ENCODE measurements around the gene TJP1.
"Not testable (repeated sequence)": the region's sequence is repeated elsewhere in the genome, so short reads cannot be mapped to it uniquely, and the experiment has no call there.

TJP1 gene

DNA sequence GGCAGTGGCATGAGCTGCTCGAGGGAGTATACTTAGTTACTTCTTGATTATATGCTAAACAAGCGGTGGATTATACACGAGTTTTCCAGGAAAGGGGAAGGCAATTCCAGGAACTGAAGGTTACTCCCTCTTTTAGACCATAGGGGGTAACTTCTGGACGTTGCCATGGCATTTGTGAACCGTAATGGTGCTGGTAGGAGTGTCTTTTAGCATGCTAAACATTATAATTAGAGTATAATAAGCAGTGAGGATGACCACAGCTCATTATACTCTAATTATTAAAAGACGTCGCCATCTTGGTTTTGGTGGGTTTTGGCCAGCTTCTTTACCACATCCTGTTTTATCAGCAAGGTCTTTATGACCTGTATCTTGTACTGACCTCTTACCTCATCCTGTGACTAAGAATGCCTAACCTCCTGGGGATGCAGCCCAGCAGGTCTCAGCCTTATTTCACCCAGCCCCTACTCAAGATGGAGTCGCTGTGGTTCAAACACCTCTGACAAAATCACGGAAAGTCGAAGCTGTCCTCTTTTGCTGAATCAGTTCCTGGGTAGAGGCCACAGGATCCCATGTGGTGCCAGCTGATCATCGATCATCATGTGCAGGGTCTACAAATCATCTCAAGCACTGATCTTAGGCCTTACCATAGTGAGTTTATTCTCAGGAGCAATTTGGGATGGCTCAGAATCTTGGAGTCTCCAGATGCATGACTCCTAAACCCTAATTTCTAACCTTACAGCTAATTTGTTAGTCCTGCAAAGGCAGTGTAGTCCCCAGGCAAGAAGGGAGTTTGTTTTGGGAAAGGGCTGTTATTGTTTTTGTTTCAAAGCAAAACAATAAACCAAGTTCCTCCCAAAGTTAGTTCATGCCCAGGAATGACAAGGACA, 149.1 kb downstream of the TJP1 start:
- H3K36me3 Mint-ChIP-seq (ENCODE audit: low read depth), result no peaks in the 10 kb centered on the region
- H3K4me1 Mint-ChIP-seq (ENCODE audit: low read depth), result no peaks in the 10 kb centered on the region
- no peak overlapping the region for H3K27ac Mint-ChIP-seq
- no peaks in the 10 kb centered on the region for H3K9me3 Mint-ChIP-seq
- peaks cover 40% of the 10 kb centered on the region for H3K27me3 Mint-ChIP-seq
- H3K4me3 Mint-ChIP-seq, result no peak overlapping the region

DNA sequence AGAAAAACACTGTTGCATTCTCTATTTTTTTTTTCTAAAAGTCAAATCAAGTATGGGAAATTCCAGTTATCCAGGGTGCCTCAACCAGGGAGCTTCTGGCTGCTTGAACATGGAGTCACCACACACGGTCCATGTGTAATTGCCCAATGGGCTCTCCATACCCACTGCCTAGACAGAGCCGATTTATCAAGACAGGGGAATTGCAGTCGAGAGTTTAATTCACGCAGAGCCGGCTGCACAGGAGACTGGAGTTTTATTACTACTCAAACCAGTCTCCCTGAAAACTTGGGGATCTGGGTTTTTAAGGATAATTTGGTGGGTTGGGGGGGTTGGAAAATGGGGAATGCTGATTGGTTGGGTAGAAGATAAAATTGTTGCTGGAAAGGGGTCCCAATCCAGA, 149.8 kb downstream of the TJP1 start:
- Mint-ChIP-seq H3K36me3 (ENCODE audit: low read depth) (no peaks in the 10 kb centered on the region), H3K4me1 (ENCODE audit: low read depth) (no peaks in the 10 kb centered on the region), H3K9me3 (no peaks in the 10 kb centered on the region), H3K27ac (no peak overlapping the region), H3K27me3 (peaks cover 34% of the 10 kb centered on the region), H3K4me3 (no peak overlapping the region)

DNA sequence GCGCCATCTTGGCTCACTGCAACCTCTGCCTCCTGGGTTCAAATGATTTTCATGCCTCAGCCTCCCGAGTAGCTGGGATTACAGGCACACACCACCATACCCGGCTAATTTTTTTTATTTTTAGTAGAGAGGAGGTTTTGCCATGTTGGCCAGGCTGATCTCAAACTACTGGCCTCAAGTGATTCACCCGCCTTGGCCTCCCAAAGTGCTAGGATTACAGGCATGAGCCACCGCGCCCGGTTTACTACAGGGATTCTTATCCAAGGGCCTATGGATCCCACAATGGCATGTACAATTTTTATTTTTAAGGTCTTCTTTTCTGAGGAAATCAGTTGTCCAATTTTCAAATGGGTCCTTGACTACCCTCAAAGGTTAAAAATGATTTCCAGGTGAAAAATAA, 150.2 kb downstream of the TJP1 start:
- H3K4me1 Mint-ChIP-seq (ENCODE audit: low read depth); H3K36me3 Mint-ChIP-seq (ENCODE audit: low read depth); H3K9me3 Mint-ChIP-seq; H3K4me3 Mint-ChIP-seq; H3K27ac Mint-ChIP-seq: not testable (repeated sequence)
- peaks cover 30% of the 10 kb centered on the region for H3K27me3 Mint-ChIP-seq

DNA sequence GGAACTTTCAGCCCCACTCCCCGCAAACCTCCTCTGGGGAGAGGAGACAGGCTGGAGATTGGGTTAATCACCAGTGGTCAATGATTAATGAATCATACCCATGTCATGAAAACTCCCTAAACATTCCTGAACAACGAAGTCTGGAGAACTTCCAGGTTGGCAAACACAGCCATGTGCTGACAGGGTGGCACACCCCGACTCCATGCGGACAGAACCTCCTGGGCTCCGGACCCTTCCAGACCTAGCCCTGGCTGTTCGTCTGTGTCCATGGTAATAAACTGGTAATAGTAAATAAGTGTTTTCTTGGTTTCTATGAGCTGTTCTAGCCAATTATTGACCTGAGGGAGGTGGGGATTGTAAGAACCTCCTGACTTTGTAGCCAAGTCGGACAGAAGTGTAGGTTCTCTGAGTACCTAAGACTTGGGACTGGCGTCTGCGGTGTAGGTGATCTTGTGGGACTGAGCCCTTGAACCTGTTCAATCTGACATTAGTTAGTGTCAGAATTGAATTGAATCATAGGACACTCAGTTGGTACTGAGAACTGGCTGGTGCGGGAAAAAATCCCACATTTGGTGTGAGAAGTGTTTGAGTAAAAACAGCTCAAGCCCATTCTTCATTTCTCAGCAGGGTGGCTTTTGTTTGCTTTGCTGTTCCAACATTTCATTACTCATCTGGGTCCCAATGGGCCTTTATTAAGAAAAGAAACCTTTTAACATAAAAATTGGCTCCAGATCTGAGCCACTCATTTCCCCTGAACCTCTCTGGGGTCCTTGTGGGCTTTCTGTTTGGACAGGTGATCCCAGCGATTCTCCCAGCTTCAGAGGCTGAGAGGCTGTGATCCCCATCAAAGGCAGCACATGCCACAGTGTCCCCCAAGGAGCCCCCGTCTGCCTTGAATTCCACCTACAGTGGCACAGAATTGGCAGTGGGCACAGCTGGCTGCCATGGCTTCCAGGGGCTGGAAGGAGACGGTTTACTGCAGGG, 151.0 kb downstream of the TJP1 start:
- peaks cover 24% of the 10 kb centered on the region for H3K27me3 Mint-ChIP-seq
- H3K9me3 Mint-ChIP-seq, result no peaks in the 10 kb centered on the region
- no peak overlapping the region for H3K4me3 Mint-ChIP-seq
- H3K36me3 Mint-ChIP-seq (ENCODE audit: low read depth), result no peaks in the 10 kb centered on the region
- no peak overlapping the region for H3K27ac Mint-ChIP-seq
- no peaks in the 10 kb centered on the region for H3K4me1 Mint-ChIP-seq (ENCODE audit: low read depth)

DNA sequence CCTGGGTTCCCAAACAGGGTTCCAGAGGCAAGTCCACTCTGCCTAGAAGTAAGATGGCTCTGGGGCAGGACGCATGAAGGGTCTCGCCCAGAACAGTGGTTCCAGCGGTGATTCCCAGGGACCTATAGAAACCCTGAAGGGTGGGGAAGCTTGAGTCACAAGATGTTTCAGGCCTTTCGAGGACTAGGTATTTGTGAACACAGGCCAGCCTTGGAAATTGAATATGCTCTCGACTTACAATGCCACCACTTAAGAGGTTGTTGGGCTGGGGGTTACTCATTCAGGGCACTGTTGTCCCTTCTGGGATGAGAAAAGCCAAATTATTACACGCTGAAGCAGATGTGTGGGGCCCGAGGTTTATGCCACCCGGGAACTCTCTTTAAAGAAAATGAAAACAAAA, 152.0 kb downstream of the TJP1 start:
- peaks cover 21% of the 10 kb centered on the region for H3K27me3 Mint-ChIP-seq
- H3K4me3 Mint-ChIP-seq, result no peak overlapping the region
- no peaks in the 10 kb centered on the region for H3K36me3 Mint-ChIP-seq (ENCODE audit: low read depth)
- no peaks in the 10 kb centered on the region for H3K9me3 Mint-ChIP-seq
- no peak overlapping the region for H3K27ac Mint-ChIP-seq
- no peaks in the 10 kb centered on the region for H3K4me1 Mint-ChIP-seq (ENCODE audit: low read depth)

DNA sequence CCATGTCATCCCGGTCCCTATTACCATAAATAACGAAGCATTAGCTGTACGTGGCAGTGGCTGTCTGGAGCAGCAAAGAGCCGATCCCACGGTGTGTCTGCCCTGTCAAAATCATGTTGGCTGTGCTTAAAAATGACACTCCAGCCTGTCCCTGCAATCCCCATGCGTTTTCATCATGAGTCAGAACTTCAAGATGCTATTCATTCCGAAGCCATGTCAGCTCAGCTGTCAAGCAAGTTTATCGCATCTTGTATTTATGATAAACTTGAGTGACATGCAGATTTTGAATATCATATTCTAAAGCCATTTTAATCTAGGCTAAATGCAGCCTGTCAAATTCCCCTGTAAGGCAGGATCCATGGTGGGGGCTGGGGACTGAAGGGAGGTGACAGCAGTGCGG, 152.4 kb downstream of the TJP1 start:
- Mint-ChIP-seq H3K4me3 (no peak overlapping the region), H3K27me3 (peaks cover 21% of the 10 kb centered on the region), H3K4me1 (ENCODE audit: low read depth) (no peaks in the 10 kb centered on the region), H3K36me3 (ENCODE audit: low read depth) (no peaks in the 10 kb centered on the region), H3K9me3 (no peaks in the 10 kb centered on the region), H3K27ac (no peak overlapping the region)

DNA sequence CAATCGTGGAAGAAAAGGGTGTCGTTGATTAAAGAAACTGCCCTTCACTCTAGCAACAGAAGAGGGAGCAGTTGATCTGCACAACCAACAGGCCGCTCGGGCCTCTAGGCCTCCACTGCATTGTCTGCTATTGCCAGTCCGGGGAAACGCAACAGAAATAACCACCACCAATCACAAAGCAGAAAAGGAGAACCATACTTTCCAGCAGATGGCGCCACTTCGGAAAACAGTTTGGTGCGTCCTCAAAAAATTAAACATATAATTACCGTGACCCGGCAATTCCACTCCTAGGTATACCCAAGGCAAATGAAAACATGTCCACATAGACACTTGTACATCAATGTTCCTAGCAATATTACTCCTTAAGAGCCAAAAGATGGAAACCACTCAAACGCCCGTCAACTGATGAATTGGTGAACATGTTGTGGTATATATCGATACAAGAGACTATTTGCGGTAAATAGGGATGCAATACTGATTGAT, 154.1 kb downstream of the TJP1 start:
- Mint-ChIP-seq H3K9me3 (no peaks in the 10 kb centered on the region), H3K4me1 (ENCODE audit: low read depth) (no peaks in the 10 kb centered on the region), H3K4me3 (no peak overlapping the region), H3K27me3 (peaks cover 12% of the 10 kb centered on the region), H3K27ac (no peak overlapping the region), H3K36me3 (ENCODE audit: low read depth) (no peaks in the 10 kb centered on the region)

DNA sequence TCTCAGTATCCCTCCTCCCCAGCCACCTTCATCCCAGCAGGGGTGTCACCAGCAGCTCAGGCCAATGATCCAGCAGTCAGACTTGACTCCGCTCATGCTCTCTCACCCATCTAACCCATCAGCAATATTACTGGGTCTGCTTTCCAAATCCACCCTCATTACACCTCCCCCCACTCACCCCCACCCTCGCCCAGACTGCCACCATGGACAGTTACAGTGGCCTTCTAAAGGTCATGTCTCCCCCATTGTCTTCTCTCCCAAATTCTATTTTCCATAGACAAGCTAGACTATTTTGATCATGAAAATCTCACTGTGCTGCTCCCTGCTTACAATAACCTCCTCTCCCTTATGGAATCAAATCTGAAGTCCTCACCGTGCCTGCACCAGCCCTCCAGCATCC, 156.0 kb downstream of the TJP1 start:
- H3K9me3 Mint-ChIP-seq, result no peaks in the 10 kb centered on the region
- no peak overlapping the region for H3K4me3 Mint-ChIP-seq
- no peak overlapping the region for H3K27ac Mint-ChIP-seq
- H3K27me3 Mint-ChIP-seq, result peaks cover 4% of the 10 kb centered on the region
- no peaks in the 10 kb centered on the region for H3K36me3 Mint-ChIP-seq (ENCODE audit: low read depth)
- no peaks in the 10 kb centered on the region for H3K4me1 Mint-ChIP-seq (ENCODE audit: low read depth)

DNA sequence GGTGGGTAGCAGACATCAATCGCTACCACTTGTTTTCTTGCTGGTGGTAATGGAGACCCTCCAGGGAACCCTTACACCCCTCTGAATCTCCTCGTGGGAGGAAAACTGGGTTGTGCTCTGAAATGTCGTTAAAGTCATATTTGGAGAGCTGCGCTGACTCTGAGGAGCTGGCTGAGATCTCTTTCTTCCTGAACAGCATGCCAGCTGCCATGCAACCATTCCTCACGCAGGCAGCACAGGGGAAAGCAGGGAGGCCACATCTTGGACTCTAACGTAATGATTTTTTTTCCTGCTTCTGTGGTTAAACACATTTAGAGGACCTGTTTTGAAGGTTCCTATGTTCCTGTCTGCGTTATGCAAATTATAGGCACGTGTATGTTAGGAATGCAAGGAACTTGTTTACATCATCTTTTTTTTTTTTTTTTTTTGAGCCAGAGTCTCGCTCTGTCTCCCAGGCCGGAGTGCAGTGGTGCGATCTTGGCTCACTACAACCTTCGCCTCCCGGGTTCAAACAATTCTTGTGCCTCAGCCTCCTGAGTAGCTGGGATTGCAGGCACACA, 156.7 kb downstream of the TJP1 start:
- no peaks in the 10 kb centered on the region for H3K4me1 Mint-ChIP-seq (ENCODE audit: low read depth)
- H3K27ac Mint-ChIP-seq, result no peak overlapping the region
- H3K4me3 Mint-ChIP-seq, result no peak overlapping the region
- no peaks in the 10 kb centered on the region for H3K9me3 Mint-ChIP-seq
- peaks cover 4% of the 10 kb centered on the region for H3K27me3 Mint-ChIP-seq
- no peaks in the 10 kb centered on the region for H3K36me3 Mint-ChIP-seq (ENCODE audit: low read depth)

DNA sequence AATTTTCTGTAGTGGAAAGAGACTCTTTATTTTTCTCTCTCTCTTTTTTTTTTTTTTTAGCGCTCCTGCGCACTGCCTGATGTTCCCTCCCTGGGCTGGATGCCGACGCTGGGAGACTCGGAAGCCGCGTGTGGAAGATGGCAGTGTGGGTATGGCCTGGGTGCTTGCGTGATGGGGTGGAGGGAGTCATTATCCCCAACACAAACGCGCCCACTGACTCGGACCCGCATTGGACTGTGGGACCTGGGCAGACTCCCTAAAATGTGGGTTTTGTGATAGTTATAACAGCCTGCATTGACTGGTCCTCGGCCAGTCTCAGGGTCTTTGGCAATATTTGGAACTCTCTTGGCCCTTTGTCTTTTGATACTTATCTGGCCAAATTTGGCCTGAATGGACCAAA, 157.9 kb downstream of the TJP1 start:
- no peaks in the 10 kb centered on the region for H3K9me3 Mint-ChIP-seq
- H3K4me3 Mint-ChIP-seq, result no peak overlapping the region
- no peak overlapping the region for H3K27ac Mint-ChIP-seq
- no peaks in the 10 kb centered on the region for H3K4me1 Mint-ChIP-seq (ENCODE audit: low read depth)
- no peaks in the 10 kb centered on the region for H3K36me3 Mint-ChIP-seq (ENCODE audit: low read depth)
- peaks cover 4% of the 10 kb centered on the region for H3K27me3 Mint-ChIP-seq

DNA sequence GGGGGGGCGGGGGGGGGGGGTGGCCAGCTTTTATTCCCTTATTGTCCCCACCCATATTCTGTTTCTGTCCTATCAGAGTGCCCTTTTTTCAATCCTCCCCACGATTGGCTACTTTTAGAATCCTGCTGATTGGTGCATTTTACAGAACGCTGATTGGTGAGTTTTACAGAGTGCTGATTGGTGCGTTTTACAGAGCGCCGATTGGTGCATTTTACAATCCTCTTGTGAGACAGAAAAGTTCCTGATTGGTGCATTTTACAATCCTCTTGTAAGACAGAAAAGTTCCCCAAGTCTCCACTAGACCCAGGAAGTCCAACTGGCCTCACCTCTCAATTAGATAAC, 164.8 kb downstream of the TJP1 start:
- not testable (repeated sequence) for H3K4me1 Mint-ChIP-seq (ENCODE audit: low read depth); H3K4me3 Mint-ChIP-seq; H3K9me3 Mint-ChIP-seq; H3K27ac Mint-ChIP-seq; H3K27me3 Mint-ChIP-seq; H3K36me3 Mint-ChIP-seq (ENCODE audit: low read depth)

DNA sequence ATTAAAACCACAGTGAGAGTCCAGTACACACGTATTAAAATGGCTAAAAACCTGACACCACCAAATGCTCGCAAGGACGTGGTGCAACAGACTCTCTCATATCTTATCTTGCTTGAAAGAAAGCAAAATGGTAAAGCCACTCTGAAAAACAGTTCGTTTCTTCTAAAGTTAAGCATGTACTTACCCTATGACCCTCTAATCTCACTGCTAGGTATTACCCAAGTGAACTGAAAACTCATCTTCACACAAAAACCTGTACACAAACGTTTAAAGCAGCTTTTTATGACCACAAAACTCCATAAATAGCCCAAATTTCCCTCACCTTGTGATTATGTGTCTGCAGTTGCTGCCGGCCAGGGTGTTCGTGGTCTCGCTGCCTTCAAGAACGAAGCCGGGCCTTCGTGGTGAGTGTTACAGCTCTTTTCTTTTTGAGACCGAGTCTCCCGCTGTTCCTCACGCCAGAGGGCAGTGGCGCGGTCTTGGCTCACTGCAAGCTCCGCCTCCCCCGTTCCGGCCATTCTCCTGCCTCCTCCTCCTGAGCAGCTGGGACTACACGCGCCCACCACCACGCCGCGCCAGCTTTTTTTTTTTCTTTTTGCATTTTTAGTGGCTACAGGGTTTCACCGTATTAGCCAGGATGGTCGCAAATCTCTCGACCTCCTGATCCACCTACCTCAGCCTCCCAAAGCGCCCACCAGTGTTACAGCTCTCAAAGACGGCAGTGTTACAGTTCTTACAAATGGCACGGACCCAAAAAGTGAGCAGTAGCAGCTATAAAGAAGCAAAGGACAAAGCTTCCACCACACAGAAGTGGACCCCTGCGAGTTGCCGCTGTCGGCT, 165.4 kb downstream of the TJP1 start:
- Mint-ChIP-seq H3K27me3 (no peaks in the 10 kb centered on the region), H3K27ac (no peak overlapping the region), H3K4me3 (no peak overlapping the region), H3K9me3 (no peaks in the 10 kb centered on the region), H3K36me3 (ENCODE audit: low read depth) (no peaks in the 10 kb centered on the region), H3K4me1 (ENCODE audit: low read depth) (no peaks in the 10 kb centered on the region)

DNA sequence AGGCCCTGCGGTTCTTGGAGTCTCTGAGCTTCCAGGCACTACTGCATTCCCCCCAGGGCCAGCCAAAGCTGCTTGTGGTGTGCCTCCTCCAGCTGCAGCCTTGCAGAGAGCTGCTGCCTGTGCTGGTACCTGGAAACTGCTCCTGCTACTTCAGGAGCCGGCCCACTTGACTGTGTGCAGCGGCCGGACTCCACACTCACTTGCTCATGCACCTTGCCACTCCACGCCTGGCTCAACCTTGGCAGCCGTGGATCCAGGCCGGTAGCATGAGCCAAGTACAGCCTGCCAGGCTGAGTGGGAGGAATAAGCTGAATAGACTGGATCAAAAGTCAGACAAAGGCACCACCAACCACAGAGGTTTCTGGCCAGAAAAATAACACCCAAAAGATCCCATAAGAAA, 169.7 kb downstream of the TJP1 start:
- H3K4me1 Mint-ChIP-seq (ENCODE audit: low read depth), result no peaks in the 10 kb centered on the region
- H3K27ac Mint-ChIP-seq, result no peak overlapping the region
- no peak overlapping the region for H3K4me3 Mint-ChIP-seq
- H3K27me3 Mint-ChIP-seq, result no peaks in the 10 kb centered on the region
- H3K36me3 Mint-ChIP-seq (ENCODE audit: low read depth), result no peaks in the 10 kb centered on the region
- H3K9me3 Mint-ChIP-seq, result peaks cover 9% of the 10 kb centered on the region

DNA sequence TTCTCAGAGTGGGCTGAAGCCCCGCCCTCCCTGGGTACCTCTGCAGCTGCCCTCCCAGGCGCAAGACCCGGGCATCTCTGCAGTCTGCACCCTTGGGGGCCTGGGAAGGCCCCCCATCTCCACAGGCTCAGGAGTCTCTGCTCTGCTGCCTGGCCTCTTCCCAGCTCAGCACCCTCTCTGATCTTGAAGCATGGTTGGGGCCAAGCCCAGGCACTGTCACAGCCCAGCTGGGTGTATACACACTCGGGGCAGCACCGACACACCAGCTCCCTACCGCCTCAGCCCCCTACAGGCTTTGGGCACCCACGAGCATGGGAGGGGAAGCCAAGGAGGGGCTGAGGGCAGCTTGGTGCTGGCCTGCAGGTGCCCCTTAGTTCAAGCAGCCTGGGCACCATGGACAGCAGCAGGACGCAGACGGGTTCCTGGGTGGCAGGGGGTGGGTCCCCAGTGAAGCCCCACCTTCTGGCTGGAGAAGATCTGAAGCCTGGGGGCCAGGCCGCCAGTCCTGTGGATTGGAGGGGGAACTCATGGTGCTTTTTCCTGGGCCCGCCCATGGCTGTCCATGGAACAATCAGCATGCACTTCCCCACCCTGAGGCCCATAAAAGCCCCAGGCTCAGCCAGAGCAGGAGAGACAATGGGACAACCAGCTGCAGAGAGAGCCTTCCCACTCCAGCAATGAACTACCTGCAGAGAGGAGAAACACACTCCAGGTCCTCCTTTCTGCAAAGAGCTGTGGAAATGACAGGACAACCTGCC, 170.6 kb downstream of the TJP1 start:
- Mint-ChIP-seq H3K9me3 (peaks cover 18% of the 10 kb centered on the region), H3K36me3 (ENCODE audit: low read depth) (no peaks in the 10 kb centered on the region), H3K27ac (no peak overlapping the region), H3K4me1 (ENCODE audit: low read depth) (no peaks in the 10 kb centered on the region), H3K27me3 (no peaks in the 10 kb centered on the region), H3K4me3 (no peak overlapping the region)

Measured in stimulated activated naive CD8-positive, alpha-beta T cell treated with anti-CD3 and anti-CD28 coated beads, Interleukin-15, Interleukin-2, amounts not matched to agents 100 ng/mL and 50 ng/mL, for 24 hours (primary cell).